Measurements from ENCODE around the gene GIMAP2.

GIMAP2 gene

DNA sequence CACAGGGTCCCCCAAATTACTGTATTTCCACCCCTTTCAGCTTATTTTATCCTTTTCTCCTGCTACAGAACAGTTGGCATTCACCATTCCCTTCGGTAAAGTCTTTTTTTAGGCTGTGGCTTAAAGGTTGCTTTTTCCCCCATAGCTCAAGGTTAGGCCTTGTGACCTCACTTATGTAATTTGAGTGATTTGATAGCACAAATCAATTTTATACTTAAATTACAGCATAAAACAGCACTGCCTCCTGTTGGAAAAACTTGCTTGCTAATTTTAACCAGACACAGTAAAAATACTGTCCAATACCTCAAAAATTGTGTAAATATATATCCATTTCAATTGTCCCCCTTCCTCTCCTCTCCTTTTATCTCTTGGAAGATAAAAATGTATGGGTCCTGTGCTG lies 38.0 kb downstream of the GIMAP2 start:
- no peak overlapping the region for H3K4me3 ChIP-seq (ENCODE audit: control insufficient read depth, low read depth, low read length)
- TF ChIP-seq, protein P1, sequence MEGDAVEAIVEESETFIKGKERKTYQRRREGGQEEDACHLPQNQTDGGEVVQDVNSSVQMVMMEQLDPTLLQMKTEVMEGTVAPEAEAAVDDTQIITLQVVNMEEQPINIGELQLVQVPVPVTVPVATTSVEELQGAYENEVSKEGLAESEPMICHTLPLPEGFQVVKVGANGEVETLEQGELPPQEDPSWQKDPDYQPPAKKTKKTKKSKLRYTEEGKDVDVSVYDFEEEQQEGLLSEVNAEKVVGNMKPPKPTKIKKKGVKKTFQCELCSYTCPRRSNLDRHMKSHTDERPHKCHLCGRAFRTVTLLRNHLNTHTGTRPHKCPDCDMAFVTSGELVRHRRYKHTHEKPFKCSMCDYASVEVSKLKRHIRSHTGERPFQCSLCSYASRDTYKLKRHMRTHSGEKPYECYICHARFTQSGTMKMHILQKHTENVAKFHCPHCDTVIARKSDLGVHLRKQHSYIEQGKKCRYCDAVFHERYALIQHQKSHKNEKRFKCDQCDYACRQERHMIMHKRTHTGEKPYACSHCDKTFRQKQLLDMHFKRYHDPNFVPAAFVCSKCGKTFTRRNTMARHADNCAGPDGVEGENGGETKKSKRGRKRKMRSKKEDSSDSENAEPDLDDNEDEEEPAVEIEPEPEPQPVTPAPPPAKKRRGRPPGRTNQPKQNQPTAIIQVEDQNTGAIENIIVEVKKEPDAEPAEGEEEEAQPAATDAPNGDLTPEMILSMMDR (conservative IDR thresholded peaks at IDR 0.05; ENCODE audit: control insufficient read depth, insufficient read depth, low read depth, low read length): no peak
- no peak for DNase-seq (ENCODE audit: low read depth)

DNA sequence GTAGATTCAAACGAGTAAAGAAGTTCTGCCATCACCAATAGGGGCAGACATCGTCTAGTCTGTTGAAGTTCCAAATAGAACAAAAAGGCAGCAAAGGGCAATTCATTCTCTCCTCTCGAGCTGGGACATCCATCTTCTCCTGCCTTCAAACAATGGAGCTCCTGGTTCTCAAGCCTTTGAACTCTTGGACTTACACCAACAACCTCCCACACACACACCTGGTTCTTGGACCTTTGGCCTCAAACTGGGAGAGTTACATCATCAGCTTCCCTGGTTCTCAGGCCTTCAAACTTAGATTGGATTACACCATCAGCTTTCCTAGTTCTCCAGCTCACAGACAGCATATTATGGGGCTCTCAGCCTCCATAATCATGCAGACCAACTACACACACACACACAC lies 41.9 kb downstream of the GIMAP2 start:
- TF ChIP-seq, protein P1 (conservative IDR thresholded peaks at IDR 0.05; ENCODE audit: control insufficient read depth, insufficient read depth, low read depth, low read length): no peak
- DNase-seq (ENCODE audit: low read depth): no peak
- H3K4me3 ChIP-seq (ENCODE audit: control insufficient read depth, low read depth, low read length): no peak overlapping the region

DNA sequence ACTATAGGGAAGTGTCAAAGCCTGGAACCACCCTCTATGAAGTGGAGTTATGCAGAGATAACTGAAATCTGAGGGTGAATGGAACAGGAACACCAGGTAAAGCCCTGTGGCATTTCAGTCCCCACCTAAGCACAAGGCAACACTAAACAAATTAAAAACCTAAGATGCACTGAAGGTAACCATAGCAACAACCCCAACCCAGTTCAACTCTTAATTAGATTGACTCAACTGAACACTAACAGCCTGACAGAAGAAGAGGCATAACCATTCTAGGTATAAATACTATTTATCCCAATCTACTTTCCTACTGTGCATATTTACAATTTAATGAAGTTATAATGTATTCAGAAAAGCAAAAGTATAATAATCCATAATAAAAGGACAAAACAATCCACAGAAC lies 42.5 kb downstream of the GIMAP2 start:
- DNase-seq (ENCODE audit: low read depth): no peak

DNA sequence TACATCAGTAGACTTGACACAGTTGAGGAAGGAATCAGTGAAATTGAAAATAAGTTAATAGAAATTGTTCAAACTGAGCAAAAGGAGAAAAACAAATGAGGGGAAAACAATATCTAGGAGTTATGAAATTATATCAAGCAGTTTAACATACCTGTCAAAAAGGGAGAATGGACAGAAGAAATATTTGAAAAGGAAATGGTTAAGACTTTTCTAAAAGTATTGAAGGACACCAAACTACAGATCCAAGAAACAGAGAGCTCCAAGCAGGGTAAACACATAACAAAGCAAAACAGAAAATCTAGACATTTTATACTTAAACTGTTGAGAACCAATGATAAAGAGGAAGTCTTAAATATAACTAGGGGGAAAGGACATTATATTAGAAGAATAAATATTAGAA lies 43.1 kb downstream of the GIMAP2 start:
- DNase-seq (ENCODE audit: low read depth): no peak
- TF ChIP-seq, protein P1 (conservative IDR thresholded peaks at IDR 0.05; ENCODE audit: control insufficient read depth, insufficient read depth, low read depth, low read length): no peak
- H3K4me3 ChIP-seq (ENCODE audit: control insufficient read depth, low read depth, low read length): no peak overlapping the region

More for the DNA sequence above, 42.5 kb downstream of the GIMAP2 start:
- TF ChIP-seq, protein P1 (conservative IDR thresholded peaks at IDR 0.05; ENCODE audit: control insufficient read depth, insufficient read depth, low read depth, low read length): no peak
- H3K4me3 ChIP-seq (ENCODE audit: control insufficient read depth, low read depth, low read length): no peak overlapping the region

DNA sequence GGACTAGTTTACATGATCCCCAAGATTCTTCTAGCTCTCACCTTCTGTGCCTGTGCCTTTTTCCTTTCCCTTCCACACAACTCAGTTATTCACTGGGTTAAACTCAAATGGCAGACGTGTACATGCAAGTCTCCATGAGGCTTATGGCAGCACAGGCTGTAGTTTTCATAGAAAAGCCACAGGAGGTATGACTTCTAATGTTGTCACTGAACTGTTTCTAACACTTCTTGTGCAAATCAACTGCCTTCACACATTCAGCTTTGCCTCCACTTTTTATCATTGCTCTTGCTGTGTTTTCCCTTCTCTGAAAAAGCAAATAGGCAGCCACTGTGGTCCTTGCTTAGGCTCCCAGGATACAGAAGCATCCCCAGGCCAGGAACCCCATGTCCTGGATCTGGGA lies 46.4 kb downstream of the GIMAP2 start:
- TF ChIP-seq, protein P1 (conservative IDR thresholded peaks at IDR 0.05; ENCODE audit: control insufficient read depth, insufficient read depth, low read depth, low read length): no peak
- DNase-seq (ENCODE audit: low read depth): no peak

DNA sequence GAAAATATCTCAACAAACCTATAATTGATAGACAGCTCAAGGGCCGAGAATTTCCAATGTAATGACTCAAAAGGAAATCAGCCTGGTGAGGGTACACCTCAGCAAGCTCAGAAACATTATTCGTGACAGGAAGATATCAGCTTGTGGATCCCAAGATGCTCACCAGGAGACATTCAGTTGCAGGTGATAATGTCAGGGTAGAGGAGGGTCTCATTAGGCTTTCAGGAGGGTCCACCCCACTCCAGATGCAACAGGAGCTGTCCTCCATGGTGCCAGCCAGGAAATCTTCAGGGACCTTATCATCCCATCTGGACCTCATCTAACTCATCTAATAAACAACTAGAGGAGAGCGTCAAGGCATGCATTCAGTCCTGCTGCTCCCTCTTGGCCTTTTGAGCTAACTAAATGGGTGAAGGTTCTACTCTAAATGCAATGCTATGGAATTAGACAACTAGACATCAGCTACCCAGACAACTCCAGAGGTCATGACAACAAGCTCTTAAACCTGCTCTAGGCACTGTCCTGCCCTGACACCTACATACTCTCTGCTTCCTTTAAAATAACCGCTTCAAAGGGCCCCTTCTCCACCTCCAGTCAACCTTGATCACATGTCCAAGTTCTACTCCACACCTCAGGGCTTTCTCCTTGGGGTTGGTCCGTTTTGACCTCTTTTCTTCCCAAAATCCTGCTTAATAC lies 47.4 kb downstream of the GIMAP2 start:
- TF ChIP-seq, protein P1 (conservative IDR thresholded peaks at IDR 0.05; ENCODE audit: control insufficient read depth, insufficient read depth, low read depth, low read length): no peak
- H3K4me3 ChIP-seq (ENCODE audit: control insufficient read depth, low read depth, low read length): no peak overlapping the region
- DNase-seq (ENCODE audit: low read depth): no peak

More for the DNA sequence above, 46.4 kb downstream of the GIMAP2 start:
- H3K4me3 ChIP-seq (ENCODE audit: control insufficient read depth, low read depth, low read length): no peak overlapping the region
